HCT116 (cell line): ENCODE results near the gene CCL7. TPM values are rescaled to one million over a fixed set of nuclear protein-coding genes. Genes with fewer than 3 reads are reported as not detected.

Source experiments
- ATAC-seq: fragments of 200-7000 bp; cut with Tn5 transposase; 2 replicates; pipeline ENCODE4 v1.9.1; 2020; ENCODE audit warnings: mild to moderate bottlenecking, moderate library complexity
- BruUV-seq: library from RNA; stranded (reverse); fragments of 400-500 nt; replicated peaks from 2 replicates; lab custom pipeline; 2021; lab: Mats Ljungman, UMichigan
- CTCF ChIA-PET: fragments of 300-600 bp; sonication (Branson Sonifier 250); formaldehyde crosslinking; loops from one replicate; lab custom pipeline; 2021; ENCODE audit warnings: antibody characterized with exemption; lab: Charles Lee
- POLR2A ChIA-PET: fragments of 300-600, 350-600 bp; sonication (Branson Sonifier 250); formaldehyde crosslinking; loops from one replicate; lab custom pipeline; 2021; ENCODE audit warnings: antibody characterized with exemption; lab: Charles Lee
- RAD21 ChIA-PET, 2 experiments: fragments of 300-600 bp; sonication (Branson Sonifier 250); formaldehyde crosslinking; loops; one replicate each; lab custom pipeline; 2023; ENCODE audit warnings: low total read pairs in 2 of 2; ENCODE audit not compliant: uncharacterized antibody in 2 of 2, unreplicated experiment in 2 of 2, low non-redundant PET in 1 of 2; lab: Charles Lee
- DNase-seq: peaks from one replicate; pipeline ENCODE4 v3.0.0-alpha.2; 2010; ENCODE audit warnings: low read depth, low spot score
- H2AFZ ChIP-seq: fragments of 200-600 bp; shearing (Covaris generic), sonication (generic); 2 replicates; pipeline ENCODE4 v1.6.1; 2017; ENCODE audit warnings: low read depth, mixed run types, mixed read lengths, antibody characterized with exemption, low read length; ENCODE audit not compliant: poor library complexity, severe bottlenecking
- H3K27ac ChIP-seq: 2 replicates; pipeline ENCODE4 v1.5.1; 2012; ENCODE audit warnings: low read depth, low read length
- H3K27me3 ChIP-seq: fragments of 200-600 bp; sonication (generic); 2 replicates; pipeline ENCODE4 v1.6.1; 2016; ENCODE audit warnings: mixed run types, low read length, mixed read lengths; ENCODE audit not compliant: insufficient read depth
- H3K36me3 ChIP-seq, 2 experiments: fragments of 200-500 bp in 1 of 2; fragments of 200-600 bp in 1 of 2; sonication (Bioruptor generic) in 1 of 2; sonication (generic) in 1 of 2; 2 replicates each; pipeline versions ENCODE4 v1.5.1 to v1.6.1; 2014 to 2016; ENCODE audit warnings: low read length in 2 of 2, inconsistent platforms in 1 of 2, mixed read lengths in 1 of 2, mixed run types in 1 of 2; ENCODE audit not compliant: insufficient read depth in 2 of 2, control insufficient read depth in 1 of 2
- H3K4me1 ChIP-seq, 2 experiments: fragments of 200-600 bp in 1 of 2; sonication (generic) in 1 of 2; 2 replicates each; pipeline versions ENCODE4 v1.5.1 to v1.6.1; 2012 to 2017; ENCODE audit warnings: low read length in 2 of 2, inconsistent platforms in 1 of 2, mild to moderate bottlenecking in 1 of 2, mixed read lengths in 1 of 2, mixed run types in 1 of 2, moderate library complexity in 1 of 2; ENCODE audit not compliant: insufficient read depth in 2 of 2, control insufficient read depth in 1 of 2
- H3K4me2 ChIP-seq: fragments of 200-600 bp; sonication (generic); 2 replicates; pipeline ENCODE4 v1.6.1; 2017; ENCODE audit warnings: mixed run types, low read length, mixed read lengths
- H3K4me3 ChIP-seq, 2 experiments: fragments of 200-600 bp in 1 of 2; sonication (generic) in 1 of 2; replicated peaks in 1 of 2; 2 replicates each; pipeline ENCODE4 v1.5.1; 2011 to 2016; ENCODE audit warnings: low read length in 2 of 2, control low read depth in 1 of 2, low read depth in 1 of 2, mild to moderate bottlenecking in 1 of 2, mixed read lengths in 1 of 2, mixed run types in 1 of 2
- H3K79me2 ChIP-seq: fragments of 200-600 bp; sonication (generic); 2 replicates; pipeline ENCODE4 v1.6.1; 2017; ENCODE audit warnings: mild to moderate bottlenecking, mixed run types, low read length, moderate library complexity, mixed read lengths; ENCODE audit not compliant: insufficient read depth
- H3K9ac ChIP-seq: fragments of 200-600 bp; sonication (generic); 2 replicates; pipeline ENCODE4 v1.6.1; 2016; ENCODE audit warnings: low read length, mixed read lengths
- H3K9me2 ChIP-seq: fragments of 200-600 bp; sonication (generic), shearing (Covaris generic); 2 replicates; pipeline ENCODE4 v1.6.1; 2017; ENCODE audit warnings: mixed run types, mild to moderate bottlenecking, moderate library complexity; ENCODE audit not compliant: insufficient read depth
- H3K9me3 ChIP-seq, 2 experiments: fragments of 200-500 bp in 1 of 2; fragments of 200-600 bp in 1 of 2; sonication (Bioruptor generic) in 1 of 2; sonication (generic) in 1 of 2; 2 replicates each; pipeline ENCODE4 v1.6.1; 2014 to 2017; ENCODE audit warnings: low read length in 2 of 2, mixed read lengths in 2 of 2, inconsistent platforms in 1 of 2, low read depth in 1 of 2, mild to moderate bottlenecking in 1 of 2, mixed run types in 1 of 2, moderate library complexity in 1 of 2; ENCODE audit not compliant: control insufficient read depth in 1 of 2, insufficient read depth in 1 of 2
- H4K20me1 ChIP-seq: fragments of 200-600 bp; sonication (generic), shearing (Covaris generic); 2 replicates; pipeline ENCODE4 v1.6.1; 2017; ENCODE audit warnings: mixed run types, mild to moderate bottlenecking, moderate library complexity; ENCODE audit not compliant: insufficient read depth
- ATF3 ChIP-seq: IDR thresholded peaks from 2 replicates; pipeline ENCODE4 v1.6.1; 2012
- CTCF ChIP-seq, 3 experiments: fragments of 200-600 bp in 1 of 3; sonication (generic) in 1 of 3; IDR thresholded peaks in 2 of 3; conservative IDR thresholded peaks in 1 of 3; 2 replicates each; pipeline ENCODE4 v1.5.1; 2012 to 2017; ENCODE audit warnings: low read depth in 2 of 3, low read length in 2 of 3, antibody characterized with exemption in 1 of 3, borderline replicate concordance in 1 of 3, control low read depth in 1 of 3, mild to moderate bottlenecking in 1 of 3, mixed read lengths in 1 of 3, mixed run types in 1 of 3, moderate library complexity in 1 of 3; ENCODE audit not compliant: insufficient read depth in 1 of 3
- EGR1 ChIP-seq: IDR thresholded peaks from 2 replicates; pipeline ENCODE4 v1.6.1; 2012; ENCODE audit warnings: low read depth
- EZH2 ChIP-seq: fragments of 200-600 bp; sonication (generic); IDR thresholded peaks from 2 replicates; pipeline ENCODE4 v1.6.1; 2017; ENCODE audit warnings: antibody characterized with exemption, mixed run types
- EZH2phosphoT487 ChIP-seq: fragments of 200-600 bp; IDR thresholded peaks from 2 replicates; pipeline ENCODE4 v1.6.1; 2018; ENCODE audit warnings: antibody characterized with exemption, borderline replicate concordance
- POLR2A ChIP-seq: IDR thresholded peaks from 2 replicates; pipeline ENCODE4 v1.7.0; 2011; ENCODE audit warnings: borderline replicate concordance; ENCODE audit not compliant: insufficient read depth, insufficient read length; ENCODE audit errors: extremely low read depth
- SIN3A ChIP-seq: IDR thresholded peaks from 2 replicates; pipeline ENCODE4 v1.6.1; 2012; ENCODE audit warnings: low read depth
- TCF7L2 ChIP-seq: IDR thresholded peaks from 2 replicates; pipeline ENCODE4 v1.7.0; 2011; ENCODE audit warnings: borderline replicate concordance, inconsistent platforms; ENCODE audit not compliant: insufficient read depth, insufficient read length; ENCODE audit errors: extremely low read depth
- YY1 ChIP-seq: IDR thresholded peaks from 2 replicates; pipeline ENCODE4 v1.6.1; 2011; ENCODE audit warnings: low read length, low read depth, moderate library complexity, mild to moderate bottlenecking; ENCODE audit not compliant: insufficient replicate concordance; ENCODE audit errors: extremely low read depth
- intact Hi-C: fragments of 100-400 bp; cut with micrococcal nuclease; formaldehyde crosslinking; loops from 2 replicates; pipeline ENCODE4 v1.10.0; 2022
- total RNA-seq: library from RNA; stranded (reverse); gene quantifications from one replicate; pipeline ENCODE4 v1.2.1, GENCODE V29; 2021; ENCODE audit not compliant: unreplicated experiment
- TF ChIP-seq, protein P1 (sequence below): IDR thresholded peaks from 2 replicates; pipeline ENCODE4 v1.6.1; 2011; ENCODE audit warnings: mild to moderate bottlenecking, low read length, moderate library complexity; ENCODE audit not compliant: insufficient replicate concordance; ENCODE audit errors: extremely low read depth

CCL7 gene
- total RNA-seq, 1 experiment from 2014 or later = not detected

DNA sequence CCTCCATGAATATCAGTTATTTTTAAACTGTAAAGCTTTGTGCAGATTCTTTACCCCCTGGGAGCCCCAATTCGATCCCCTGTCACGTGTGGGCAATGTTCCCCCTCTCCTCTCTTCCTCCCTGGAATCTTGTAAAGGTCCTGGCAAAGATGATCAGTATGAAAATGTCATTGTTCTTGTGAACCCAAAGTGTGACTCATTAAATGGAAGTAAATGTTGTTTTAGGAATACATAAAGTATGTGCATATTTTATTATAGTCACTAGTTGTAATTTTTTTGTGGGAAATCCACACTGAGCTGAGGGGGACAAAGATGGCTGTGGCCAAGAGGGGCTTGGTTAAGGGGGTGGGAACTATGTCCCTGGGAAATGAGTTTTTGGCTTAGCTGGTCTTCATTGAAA lies 17.9 kb downstream of the CCL7 start:
- H2AFZ ChIP-seq = no peak overlapping the region
- no TSS peak for BruUV-seq
- H3K9me3 ChIP-seq = no peaks in the 10 kb centered on the region
- H3K9ac ChIP-seq = no peak overlapping the region
- no peak overlapping the region for H3K27ac ChIP-seq
- ChIA-PET RAD21 (no interaction called here), POLR2A (no interaction called here), CTCF (no interaction called here)
- no peaks in the 10 kb centered on the region for H3K36me3 ChIP-seq
- no peak for ATAC-seq
- no peak overlapping the region for H3K4me3 ChIP-seq
- H3K4me2 ChIP-seq = no peak overlapping the region
- H3K79me2 ChIP-seq = no peaks in the 10 kb centered on the region
- intact Hi-C loops = no loop called here
- H3K4me1 ChIP-seq = no peaks in the 10 kb centered on the region
- no peaks in the 10 kb centered on the region for H4K20me1 ChIP-seq
- H3K9me2 ChIP-seq = no peaks in the 10 kb centered on the region
- no peaks in the 10 kb centered on the region for H3K27me3 ChIP-seq
- TF ChIP-seq EZH2phosphoT487 (no peak), TCF7L2 (no peak), YY1 (no peak), ATF3 (no peak), POLR2A (no peak), EZH2 (no peak), SIN3A (no peak), CTCF (IDR thresholded peaks at IDR 0.05 in 2 of 3, conservative IDR thresholded peaks at IDR 0.05 in 1 of 3; ENCODE audit: borderline replicate concordance in 1 of 3, insufficient read depth in 1 of 3, low read depth in 2 of 3, low read length in 2 of 3) (no peak), EGR1 (no peak)
- TF ChIP-seq, protein P1, sequence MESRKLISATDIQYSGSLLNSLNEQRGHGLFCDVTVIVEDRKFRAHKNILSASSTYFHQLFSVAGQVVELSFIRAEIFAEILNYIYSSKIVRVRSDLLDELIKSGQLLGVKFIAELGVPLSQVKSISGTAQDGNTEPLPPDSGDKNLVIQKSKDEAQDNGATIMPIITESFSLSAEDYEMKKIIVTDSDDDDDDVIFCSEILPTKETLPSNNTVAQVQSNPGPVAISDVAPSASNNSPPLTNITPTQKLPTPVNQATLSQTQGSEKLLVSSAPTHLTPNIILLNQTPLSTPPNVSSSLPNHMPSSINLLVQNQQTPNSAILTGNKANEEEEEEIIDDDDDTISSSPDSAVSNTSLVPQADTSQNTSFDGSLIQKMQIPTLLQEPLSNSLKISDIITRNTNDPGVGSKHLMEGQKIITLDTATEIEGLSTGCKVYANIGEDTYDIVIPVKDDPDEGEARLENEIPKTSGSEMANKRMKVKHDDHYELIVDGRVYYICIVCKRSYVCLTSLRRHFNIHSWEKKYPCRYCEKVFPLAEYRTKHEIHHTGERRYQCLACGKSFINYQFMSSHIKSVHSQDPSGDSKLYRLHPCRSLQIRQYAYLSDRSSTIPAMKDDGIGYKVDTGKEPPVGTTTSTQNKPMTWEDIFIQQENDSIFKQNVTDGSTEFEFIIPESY = no peak
- DNase-seq = no peak
